HG03342 (cell line): ENCODE measurements around the gene GPD1L.
"Not testable (repeated sequence)": the region's sequence is repeated elsewhere in the genome, so short reads cannot be mapped to it uniquely, and the experiment has no call there.

Experiments
- ATAC-seq: cut with Tn5 transposase; IDR thresholded peaks from one replicate; pipeline ENCODE4 v1.9.1; 2021; ENCODE audit warnings: mild to moderate bottlenecking, moderate library complexity; ENCODE audit not compliant: unreplicated experiment

GPD1L gene

GRCh38 chr3:32105291-32106131 is 909 bp upstream of the GPD1L start:
- ATAC-seq, result no peak

DNA sequence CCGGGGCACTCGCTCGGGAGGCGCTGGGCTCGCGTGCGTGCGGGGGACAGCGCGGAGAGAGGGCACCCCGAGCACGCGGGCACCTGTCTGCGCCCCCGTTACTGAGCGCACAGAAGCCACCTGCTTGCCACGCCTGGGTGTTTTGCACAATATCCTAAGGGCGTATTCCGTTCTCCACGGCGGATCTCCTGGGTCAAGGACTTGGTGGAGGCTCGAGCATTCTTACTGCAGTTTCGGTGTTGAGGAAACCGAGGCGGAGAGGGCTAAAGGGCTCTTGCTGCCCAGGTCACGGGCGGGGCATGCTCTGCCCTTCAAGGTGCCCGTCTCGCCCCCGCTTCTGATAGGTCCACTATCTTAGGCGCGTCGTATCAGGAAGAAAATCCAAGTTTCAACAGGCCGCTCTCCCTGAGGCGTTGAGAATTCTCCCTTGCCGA is 526 bp downstream of the GPD1L start:
- ATAC-seq, result peak; percentile 4

- ATAC-seq, result not testable (repeated sequence)
These were observed 1.8 kb downstream of the GPD1L start for GRCh38 chr3:32108224-32108623.

DNA sequence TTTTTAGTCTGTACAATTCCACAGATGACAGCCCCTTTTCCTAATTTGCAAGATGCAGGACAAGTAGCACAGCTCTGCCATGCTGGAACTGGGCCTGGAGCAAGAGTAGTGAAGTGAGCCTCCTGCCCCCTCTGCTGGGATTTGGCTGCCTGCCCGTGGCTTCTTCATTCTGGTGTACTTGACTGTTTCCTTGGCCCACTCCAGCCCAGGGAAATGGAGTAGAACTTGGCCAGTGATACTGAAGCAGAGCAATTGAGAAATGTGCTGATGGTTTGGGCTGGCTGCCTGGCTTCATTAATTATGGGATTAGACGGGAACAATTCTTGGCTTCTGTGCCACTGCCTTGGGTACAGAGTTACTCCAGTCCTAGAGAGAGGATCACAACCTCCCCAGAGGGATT is 2.8 kb downstream of the GPD1L start:
- ATAC-seq, result no peak

DNA sequence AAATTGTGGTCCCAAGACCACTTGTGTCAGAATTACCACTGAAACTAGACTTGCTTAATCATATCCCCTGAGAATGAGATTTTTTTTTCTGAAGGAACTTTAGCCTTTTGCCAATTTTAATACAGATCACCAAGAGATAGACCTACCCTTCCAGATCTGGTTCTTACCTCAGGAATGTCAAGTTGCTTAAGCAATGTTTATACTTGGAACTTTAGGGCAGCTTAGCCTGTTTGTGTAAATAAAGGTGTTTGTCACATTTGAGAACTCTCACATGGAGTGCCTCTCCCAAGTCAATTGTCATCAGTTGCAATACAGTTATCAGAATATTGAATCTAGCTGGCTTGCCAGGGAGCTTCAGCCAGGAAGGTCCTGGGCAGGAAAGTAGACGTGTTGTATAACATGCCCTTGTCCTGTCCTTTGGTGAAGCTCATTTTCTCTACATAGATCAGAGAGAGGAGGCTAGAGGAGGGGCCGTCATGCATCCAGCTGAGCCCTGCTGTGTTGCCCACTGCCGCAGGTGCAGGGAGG is 3.9 kb downstream of the GPD1L start:
- no peak for ATAC-seq

GRCh38 chr3:32111560-32111959 is 5.1 kb downstream of the GPD1L start:
- ATAC-seq, result no peak

DNA sequence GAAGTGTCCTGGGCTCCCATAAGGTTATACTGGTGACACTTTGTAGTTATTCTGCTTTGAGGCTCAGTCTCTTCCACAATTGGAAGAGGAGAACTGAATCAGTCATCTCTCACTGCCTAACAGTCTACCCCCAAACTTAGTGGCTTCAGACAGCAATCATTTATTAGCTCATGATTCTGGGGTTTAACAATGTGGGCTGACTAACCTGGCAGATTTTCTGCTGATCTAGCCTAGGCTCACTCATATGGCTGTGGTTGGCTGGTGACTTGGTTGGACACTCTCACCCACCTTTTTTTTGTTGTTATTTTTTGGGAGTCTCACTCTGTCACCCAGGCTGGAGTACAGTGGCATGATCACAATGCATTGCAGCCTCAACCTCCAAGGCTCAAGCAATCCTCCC is 7.1 kb downstream of the GPD1L start:
- ATAC-seq, result no peak

DNA sequence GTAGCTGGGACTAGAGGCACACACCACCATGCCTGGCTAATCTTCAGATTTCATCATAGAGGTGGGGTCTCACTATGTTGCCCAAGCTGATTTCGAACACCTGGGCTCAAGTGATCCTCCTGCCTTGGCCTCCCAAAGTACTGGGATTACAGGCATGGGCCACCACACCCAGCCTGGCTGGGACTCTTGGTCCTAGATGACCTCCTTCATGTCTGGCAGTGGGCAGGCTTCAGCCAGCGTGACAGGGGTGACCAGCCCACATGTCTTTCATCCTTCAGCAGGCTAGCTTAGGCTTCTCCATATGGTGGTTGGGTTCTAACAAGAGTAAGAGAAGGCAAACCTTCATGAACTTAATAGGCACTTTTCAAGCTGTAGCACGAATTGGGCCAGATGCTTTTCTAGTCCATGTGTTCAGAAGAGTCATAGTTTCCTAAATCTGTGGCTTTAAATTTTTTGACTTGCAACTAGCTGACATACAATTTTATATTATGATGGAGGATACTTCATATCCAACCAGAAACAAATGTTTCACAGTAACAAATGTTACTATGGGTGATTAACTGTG is 7.6 kb downstream of the GPD1L start:
- ATAC-seq, result peak; percentile 21

DNA sequence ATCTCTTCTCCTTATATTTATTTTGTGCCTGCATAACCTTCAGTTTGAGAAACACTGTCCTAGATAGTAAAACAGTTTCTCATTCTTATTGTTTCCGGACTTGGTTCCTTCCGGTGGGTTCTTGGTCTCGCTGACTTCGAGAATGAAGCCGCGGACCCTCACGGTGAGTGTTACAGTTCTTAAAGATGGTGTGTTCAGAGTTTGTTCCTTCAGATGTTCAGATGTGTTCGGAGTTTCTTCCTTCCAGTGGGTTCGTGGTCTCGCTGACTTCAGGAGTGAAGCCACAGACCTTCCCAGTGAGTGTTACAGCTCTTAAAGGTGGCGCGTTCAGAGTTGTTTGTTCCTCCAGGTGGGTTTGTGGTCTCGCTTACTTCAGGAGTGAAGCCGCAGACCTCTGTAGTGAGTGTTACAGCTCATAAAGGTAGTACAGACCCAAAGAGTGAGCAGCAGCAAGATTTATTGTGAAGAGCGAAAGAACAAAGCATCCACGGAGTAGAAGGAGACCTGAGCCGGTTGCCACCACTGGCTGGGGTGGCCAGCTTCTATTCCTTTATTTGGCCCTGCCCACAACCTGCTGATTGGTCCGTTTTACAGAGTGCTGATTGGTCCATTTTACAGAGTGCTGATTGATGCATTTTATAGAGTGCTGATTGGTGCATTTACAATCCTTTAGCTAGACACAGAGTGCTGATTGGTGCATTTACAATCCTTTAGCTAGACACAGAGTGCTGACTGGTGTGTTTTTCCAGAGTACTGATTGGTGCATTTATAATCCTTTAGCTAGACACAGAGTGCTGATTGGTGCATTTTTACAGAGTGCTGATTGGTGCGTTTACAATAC is 8.3 kb downstream of the GPD1L start:
- ATAC-seq, result peak; percentile 64

DNA sequence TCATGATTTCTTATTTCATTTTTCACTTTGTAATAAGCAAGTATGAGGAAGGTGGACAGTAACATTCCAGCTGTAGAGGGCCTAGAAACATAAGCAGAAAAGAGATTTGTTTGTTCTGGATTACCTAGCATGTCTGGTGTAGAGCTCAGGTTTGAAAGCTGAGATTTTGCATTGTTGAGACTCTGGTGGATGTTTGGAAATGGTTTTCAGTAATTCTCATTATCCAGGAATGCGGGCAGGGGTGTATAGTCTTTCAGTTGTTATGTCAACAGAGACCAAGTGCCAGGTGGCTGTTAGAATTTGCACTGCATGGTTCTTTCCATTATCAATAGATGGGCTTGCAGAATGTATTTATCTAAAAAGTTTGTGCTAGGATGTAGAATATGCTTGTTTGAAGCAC is 10.9 kb downstream of the GPD1L start:
- no peak for ATAC-seq

DNA sequence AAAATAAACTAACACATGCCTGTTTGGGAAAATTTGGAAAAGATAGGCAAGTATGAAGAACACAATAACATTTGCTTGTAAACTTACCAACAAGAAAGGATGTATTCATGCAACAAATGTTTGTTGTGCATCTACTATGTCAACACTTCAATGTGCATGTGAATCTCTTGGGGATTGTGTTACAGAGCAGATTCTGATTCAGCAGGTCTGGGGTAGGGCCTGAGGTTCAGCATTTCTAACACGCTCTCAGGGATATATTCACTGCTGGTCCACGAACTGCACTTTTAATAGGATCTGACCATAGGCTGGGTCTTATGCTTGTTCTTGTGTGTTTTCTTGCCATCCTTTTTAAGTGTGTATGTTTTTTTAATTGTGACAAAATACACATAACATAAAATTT is 11.8 kb downstream of the GPD1L start:
- no peak for ATAC-seq

- no peak for ATAC-seq
These were observed 14.1 kb downstream of the GPD1L start for GRCh38 chr3:32120471-32120870.

DNA sequence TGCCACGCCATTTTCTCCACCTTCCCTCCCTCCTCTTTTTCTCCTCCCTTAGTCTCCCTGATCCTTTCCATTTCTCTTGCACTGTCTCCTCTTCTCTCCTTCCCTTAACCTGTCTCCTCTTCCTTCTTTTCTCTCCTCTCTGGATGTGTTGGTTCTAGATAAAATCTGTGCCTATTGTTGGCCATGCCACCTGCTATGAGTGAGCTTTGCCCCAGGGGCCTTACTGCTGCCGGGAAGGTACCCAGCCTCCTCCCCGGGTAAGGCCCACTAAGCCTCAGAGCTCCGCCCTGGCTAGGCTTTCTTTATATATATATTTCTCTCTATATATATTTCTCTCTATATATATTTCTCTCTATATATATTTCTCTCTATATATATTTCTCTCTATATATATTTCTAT is 14.7 kb downstream of the GPD1L start:
- ATAC-seq, result no peak

DNA sequence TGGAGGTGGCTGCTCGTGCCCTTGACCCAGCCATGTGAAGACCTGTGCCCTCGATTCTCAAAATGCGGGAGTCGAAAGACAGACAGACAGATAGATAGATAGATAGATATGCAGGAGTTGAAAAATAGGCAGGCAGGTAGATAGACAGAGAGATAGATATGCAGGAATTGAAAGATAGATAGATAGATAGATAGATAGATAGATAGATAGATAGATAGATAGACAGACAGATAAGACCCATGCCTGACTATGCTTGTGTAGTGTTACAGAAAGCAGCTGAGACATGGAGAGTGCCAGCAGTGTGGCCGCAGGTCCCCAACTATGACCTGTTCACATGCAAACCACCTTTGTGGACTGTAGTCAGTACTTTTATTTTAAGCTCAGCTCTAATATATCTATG is 17.2 kb downstream of the GPD1L start:
- no peak for ATAC-seq

DNA sequence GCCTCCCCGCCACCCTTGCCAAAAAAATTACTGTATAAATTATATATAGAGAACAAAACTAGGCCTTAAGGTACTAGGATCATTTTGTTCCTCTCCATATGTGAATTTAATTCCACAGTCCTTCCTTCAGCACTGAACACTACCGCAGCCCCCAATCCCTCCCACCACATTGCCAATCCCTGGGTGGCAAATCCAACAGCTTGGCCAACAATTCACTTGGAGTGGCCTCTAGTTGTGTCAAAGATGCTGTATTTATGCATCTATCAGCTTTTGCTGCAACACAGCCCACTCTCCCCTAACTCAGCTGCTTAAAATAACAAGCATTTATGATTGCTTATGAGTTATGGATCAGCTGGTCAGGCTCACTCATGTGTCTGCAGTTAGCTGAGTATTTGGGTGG is 18.6 kb downstream of the GPD1L start:
- ATAC-seq, result no peak

- ATAC-seq, result no peak
These were observed 20.0 kb downstream of the GPD1L start for GRCh38 chr3:32126305-32127015.

- no peak for ATAC-seq
These were observed 20.9 kb downstream of the GPD1L start for GRCh38 chr3:32127219-32127826.

- ATAC-seq, result no peak
These were observed 22.5 kb downstream of the GPD1L start for GRCh38 chr3:32128936-32129335.

DNA sequence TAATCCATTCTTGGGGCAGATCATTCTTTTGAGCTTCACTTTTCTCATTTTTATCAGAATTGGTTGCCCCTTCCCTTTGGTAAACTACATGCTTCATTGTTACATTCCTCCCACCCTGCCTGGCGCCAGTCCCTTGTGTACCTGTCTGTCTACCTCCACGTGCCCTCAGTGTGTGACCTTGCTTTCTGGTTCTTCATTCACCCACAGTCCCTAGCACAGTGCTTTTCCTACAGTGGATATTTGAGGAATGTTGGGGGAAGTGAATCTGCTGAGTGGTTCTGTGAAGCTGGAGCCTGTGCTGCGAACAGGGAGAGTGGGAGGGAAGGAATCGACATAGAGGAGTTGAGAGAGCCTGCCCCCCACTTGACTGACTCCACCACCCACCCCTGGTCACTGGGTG is 23.4 kb downstream of the GPD1L start:
- no peak for ATAC-seq

DNA sequence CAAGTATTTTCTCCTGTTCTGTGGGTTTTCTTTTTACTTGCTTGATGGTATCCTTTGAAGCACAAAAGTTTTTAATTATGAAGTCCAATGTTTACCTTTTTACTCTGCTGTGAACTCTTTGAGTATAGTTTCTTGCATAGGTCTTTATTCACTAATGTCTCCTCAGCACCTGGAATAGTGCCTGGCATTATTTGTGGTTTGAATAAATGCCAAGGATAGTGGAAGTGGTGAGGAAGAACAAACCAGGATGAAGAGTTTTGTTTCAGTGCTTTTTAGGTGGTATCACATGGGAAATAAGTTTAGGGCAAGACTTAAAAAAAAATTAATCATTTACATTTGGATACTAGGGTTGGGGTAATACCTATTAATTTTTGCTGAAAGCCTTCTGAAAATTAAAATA is 25.7 kb downstream of the GPD1L start:
- ATAC-seq, result no peak
